Stimulated activated CD4-positive, alpha-beta T cell treated with anti-CD3 and anti-CD28 coated beads, Interleukin-1b, Interleukin-23, amount 100 ng/mL, for 4 hours (primary cell): ENCODE data around the gene ABLIM1.

Experiments
- DNase-seq, 2 donors: peaks; one replicate each; pipeline ENCODE4 v3.0.0-alpha.2; 2020; ENCODE audit warnings: low read depth in 2 of 2

ABLIM1 gene

DNA sequence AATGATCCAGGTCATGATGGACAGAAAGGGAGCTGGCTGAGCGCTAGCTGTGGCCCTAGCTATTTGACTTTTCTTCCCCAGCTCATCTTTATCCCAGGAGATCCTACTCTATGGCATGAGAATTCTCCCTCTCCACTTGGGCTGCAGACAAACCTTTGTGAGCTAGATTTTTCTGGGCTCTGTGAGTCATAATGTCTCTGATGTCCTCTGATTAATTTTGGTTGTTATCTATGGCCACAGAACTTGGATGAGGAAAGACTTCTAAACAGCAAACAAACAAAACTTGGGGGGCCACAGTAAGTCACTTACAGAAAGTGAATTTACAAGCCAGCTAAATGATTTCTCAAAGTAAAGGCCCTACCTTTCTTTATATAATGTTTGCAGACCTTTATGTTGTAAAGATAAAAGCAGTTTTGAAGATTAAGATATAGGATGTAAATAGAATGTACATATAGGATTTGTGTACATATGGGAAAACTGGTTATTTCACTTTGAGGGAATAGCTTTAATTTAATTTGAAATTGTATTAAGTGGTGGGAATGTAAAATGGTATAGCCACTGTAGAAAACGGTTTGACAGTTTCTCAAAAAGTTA, 10.4 kb downstream of the ABLIM1 start:
- DNase-seq: no peak

DNA sequence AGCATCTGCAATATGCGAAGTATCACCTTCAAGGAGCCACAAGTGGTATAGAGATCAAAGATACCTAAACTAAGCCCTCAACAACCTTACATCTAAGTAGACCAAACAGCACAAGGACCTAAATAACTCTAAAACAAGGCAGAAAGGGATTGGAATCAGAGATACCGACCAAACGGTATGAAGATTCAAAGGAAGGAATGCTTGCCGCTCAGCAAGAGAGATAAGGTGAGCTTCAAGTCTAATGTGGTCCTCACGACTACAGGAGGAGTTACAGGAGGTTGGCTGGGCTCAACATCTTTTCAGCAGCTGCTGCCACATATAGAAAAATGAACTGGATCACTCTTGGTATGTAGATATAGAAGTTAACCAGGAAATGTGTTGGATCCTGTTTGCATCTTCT, 11.6 kb downstream of the ABLIM1 start:
- no peak for DNase-seq

DNA sequence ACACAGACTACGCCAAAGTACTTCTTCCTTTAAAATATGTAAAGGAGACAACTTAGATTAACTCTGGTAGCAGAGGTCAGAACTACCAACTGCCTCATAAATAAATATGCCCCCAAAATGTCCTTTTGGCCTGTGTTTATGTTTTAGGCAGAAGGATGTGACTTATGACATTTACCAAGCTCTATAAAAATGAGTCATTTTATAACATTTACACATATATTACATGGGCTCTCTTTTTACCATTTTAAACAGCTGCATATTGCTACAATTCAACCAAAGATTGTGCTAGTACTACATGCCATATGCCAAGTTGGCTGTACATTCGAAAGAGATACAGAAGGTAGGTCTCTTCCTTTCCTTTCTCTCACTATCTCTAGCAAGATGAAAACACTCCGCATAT, 12.4 kb downstream of the ABLIM1 start:
- DNase-seq: no peak

DNA sequence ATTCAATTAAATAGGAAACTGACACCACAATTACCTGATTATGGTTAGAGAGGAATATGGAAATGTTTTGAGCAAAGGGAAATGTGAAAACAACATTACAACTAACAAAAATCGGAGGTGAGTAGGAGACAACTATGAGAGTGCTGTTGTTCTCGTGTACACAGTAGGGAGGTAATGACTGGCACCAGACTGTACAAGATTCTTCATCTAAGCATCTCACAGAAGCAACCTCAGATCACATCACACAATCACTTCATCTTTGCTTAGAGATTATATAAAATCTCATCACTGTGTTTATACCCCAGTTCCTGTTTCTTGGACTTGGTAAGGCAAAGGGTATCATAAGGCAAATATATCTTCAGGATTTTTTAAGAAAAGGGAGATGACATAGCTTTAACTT, 14.9 kb downstream of the ABLIM1 start:
- no peak for DNase-seq

DNA sequence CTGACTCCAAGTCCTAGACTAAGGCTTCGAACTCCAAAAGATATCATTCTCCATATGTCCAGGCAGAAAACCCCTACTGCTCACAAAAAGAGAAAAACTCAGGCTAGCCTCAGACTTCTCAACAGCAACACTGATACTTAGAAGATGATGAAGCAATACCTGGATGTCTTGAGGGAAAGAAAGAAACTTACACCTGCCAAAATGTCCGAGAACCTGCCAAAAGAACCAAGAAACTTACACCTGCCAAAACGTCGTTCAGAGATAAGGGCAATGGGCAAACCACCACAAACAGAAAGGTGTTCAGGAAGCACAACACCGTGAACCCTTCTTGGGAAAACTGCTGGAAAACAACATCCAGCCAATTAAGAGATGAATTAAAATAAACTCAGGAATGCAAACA, 15.3 kb downstream of the ABLIM1 start:
- DNase-seq: no peak

DNA sequence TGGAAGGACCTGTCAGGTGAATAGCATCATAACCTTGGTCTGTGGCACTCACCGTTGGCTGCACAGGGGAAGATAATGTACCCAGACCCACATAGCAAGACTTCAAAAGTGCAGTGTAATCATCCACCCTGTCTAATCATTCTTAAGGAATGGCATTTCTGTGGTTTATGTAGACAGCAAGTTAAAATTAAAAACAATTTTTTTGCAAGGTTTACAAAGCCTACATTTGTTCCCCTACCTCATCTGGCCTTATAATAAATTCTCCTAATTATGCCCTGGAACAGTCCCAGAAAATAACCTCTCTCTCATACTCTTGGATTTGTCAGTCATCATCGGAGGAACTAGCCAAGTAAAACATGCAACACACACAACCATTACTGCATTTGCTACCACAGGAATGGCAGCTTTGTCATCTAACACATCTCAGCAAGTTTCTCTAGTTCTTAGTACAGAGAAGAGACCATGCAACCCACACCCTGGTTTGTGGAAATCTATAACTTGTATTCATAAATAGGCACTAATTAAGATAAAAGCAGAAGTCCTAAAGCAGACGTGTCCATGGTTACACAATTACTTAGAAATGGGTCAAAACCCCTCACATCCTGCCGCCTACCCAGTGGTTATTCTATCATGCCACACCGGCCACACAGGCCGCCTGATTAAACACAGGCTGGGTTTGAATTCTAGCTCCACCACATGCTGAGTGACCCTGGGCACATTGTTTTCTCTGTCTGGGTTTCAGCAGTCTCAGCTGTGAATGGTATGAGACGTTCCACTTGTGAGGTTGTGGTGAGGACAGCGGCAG, 19.1 kb downstream of the ABLIM1 start:
- no peak for DNase-seq

DNA sequence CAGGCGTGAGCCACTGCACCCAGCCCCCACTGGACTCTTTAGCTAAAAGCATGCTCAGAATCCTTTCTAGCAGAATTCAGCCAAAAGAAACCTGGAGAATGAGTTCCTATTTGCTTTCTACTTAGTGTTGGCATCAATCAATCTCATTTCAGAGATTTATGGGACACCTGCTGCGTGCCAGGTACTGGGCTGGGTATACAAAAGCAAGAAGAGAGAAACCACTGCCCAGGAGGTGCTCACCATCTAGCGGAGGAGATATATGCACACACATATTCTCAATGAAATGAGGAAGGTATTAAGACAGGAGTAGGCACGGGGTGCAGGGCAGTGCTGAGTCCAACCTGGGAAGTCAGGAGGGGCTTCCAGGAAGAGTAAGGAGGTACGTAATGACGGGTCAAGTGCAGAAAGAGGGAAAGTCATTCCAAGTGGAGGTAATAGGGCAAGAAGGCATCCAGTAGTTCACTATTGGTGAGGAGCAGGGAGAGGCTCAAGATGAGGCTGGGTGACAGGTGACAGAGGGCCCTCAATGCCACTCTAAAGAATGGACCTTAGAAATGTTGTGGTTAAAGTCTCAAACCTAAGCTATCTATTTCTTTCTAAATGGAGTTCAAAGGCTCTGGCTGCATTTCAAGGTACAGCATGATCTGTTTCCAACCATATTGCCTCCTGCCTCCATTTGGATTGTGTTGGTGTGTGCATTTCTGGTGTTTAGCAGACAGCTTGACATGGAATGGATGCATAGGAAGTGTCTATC, 22.1 kb downstream of the ABLIM1 start:
- no peak for DNase-seq

DNA sequence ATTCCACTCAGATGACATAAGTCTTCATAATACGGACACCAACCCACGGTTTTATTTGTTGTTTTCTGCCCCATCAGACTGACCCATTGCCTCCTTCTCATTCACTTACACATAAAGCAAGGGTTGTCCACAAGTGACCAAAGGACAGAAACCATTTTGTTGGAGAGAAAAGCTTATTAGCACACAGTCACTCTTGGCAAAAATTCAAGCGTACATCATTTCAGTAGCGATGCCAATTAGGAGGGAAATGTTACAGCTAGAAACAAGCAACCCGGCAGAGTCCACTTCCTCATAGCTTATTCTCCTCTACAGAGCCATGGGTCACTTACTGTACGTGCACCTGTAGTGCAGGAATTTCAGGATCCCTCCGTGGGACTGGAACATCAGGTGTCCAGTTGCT, 23.0 kb downstream of the ABLIM1 start:
- DNase-seq: no peak

DNA sequence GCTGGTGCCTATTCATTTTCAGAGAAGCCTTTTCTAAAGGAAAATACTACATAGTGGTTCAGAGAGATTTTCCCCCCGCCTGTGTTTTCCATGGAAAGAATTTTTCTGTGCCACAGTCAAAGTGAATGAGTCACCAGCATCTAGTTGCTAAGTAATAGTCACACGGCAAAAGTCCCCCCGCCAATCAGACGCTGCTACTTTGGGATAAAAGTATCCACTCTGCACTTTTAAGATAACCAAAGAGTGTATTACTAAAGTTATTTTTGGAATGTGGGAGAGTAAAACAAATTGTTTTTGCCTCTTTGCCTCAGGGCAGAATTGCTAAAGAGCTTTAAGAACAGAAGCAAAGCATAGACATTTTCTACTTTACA, 23.5 kb downstream of the ABLIM1 start:
- DNase-seq: no peak

DNA sequence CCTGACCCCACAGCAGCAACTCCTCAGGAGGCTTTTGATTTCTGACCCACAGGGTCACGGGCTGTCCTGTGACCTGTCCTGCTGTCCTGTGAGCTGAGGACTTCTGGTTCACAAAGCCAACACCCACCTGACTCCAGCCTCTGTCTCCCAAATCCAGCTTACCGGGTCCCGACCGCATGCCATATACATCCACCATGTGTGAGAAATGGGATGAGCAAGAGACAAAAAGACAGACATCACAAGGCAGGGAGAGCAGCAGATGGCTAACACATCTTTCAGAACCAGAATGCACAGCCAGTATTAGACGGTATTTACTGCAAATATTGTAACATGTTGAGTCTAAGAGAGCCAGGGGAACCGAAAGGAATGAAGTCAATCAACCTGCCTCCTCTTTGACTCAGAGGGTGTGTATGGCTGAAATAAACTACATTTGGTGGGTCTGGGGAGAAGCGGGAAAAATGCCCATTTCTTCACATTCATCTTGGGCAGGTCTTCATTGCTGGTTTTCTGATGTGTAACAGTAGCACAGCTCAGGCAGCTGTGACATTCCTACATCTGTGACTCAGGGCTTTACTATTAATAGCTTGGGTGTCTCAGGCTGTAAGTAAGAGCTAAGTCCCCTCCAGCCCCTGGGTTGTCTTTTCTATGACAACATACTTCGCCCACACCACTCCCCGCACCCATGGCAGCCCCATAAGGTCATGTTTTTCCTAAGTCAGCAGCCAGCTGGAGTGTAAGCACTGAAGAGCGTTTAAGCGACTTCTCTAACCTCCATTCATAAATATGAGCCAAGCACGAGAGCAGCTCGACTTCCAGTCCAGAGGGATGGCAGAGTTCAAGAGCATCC, 25.0 kb downstream of the ABLIM1 start:
- DNase-seq: no peak

DNA sequence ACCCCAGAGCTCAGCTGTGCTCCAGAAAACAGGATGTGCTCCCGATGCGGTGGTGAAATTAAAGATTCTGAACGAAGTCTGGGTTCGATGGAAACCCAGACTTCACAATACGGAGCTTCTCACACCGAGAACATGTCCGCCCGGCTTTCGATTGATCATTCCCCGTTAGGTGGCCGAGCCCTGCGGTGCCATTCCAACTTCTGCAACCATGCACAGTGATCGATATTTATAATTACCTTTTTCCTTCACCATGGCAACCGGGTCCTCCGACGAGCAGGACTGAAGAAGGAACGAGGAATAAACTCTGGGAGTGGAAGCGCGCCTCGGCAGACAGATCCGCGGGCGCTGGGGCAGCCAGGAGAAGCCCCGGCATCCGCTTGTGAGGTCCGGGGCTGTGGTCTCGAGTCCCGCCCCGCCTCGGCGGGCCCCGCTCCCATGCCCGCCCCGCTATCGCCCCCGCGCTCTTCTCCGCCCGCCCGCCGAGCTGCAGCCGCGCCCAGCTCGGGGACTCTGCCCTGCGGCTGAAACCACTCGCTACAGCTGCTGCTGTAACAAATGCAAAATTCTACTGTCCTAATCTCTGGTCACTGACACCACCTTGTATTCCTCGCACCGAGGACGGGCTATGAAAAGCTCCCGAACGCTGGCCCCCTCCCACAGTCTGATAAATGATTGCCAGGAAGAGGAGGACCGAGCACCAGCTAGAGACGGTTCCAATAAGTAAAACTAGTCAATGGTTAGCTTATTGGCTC, 26.2 kb downstream of the ABLIM1 start:
- DNase-seq: peak; percentile 6 to 13

DNA sequence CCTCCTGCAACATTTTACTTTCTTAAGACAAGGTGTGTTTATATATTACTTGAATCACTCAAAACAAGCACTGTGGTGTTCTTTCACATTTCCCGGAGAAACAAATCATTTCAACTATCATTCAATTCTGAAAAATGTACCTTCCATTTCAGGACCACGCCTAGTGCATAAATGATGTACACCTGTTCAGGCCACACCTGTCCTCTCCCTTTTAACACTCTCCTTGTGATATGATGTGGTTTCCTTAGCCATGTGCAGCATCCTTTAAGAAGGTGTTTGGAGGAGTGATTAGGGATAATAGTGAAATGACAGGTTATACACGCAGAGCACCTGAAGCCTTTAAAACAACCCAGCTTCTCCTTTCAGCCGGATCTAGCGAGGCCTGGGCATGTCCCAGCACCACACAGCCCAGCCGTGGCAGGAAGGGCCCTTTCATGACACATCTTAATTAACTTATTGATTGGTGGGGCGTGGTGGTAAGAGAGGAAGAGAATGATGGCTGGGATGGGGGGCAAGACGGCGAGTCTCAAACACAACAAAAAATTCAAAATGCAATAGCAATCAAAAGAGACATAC, 26.9 kb downstream of the ABLIM1 start:
- DNase-seq: no peak

DNA sequence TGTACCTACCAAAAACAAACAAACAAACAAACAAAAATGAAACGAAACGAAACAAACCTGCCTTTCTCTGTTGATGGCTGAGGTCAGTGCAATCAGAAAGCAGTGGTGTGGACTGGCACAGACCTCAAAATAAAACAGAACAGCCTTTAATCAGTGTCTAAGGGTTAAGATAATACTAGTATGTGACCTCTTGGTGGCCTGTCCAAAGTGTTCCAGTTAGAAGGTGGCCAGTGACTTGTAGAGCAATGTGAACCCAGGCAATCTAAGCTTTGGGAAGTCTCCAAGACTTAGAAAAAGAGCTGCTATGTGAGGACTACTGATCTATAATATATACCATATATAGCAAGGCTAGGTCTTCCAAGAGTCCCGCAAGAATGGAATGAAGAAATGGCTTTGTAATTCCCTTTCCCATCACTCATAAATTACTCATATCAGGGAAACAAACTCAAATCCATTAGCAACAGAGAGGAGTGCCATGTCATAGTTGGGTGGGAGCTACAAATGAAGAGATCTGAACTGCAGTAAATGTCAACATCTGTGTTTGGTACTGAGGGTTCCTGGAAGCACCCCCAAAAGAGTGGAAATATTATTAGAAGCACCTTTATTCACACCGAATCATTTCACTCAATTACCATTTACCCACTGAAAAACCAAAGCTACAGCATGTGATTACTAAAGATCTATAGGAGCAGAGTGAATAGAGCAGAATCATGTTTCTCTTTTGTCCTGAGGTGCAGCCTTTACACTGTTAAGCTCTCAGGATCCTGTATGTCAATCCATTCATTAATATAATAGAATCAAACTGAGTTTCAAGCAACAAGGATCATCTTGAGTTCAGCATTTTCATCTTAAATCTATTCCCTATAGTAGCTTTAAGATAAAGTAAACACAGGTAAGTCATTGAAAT, 28.0 kb downstream of the ABLIM1 start:
- DNase-seq: no peak

DNA sequence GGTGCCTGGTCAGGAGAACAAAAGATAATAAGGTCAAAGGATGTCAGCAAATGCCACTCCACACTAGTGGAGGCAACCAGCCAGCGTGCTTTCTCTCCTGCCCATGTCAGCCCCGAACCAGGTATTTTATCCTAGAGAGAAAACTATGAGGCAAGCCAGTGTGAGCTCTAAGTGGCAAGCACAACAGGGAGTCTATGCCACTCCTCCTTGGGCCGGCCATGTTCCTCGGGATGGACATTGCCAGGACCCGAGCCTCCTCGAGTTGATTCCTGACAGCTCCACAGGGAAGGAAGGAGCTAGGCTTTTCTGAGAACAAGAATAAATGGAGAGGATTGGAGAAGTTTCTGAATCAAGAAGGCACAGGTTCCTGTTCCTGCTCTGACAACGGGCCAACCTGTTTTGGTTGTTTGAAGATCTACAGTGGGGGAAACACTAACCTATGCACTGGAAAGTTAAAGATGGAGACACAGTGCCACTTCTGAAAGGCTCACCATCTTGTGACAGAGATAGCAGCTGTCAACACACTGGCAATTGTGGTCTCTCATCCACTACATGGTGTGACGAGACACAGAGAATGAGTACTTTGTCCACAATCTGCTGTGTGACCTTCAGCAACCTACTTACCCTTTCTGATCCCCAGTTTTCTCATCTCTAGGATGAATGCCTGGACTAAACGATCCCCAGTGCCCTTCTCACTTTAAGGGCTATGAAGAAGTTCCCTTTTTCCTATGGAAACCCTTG, 28.8 kb downstream of the ABLIM1 start:
- DNase-seq: no peak

DNA sequence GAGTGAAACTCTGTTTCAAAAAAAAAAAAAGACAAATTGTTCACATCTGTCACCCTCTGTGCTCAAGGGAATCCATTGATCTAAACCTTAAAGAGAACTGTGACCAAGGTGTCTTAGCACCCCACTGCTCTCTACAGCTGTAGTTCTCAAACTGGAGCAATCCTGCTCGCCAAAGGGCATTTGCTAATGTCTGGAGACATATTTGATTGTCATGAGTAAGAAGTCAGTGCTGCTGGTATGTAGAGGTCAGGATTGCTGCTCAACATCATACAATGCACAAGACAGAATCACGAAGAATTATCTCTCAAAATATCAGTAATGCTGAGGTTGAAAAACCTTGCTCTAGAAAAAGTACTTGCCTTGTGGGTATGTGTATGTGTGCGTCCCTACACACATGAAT, 30.0 kb downstream of the ABLIM1 start:
- DNase-seq: no peak

DNA sequence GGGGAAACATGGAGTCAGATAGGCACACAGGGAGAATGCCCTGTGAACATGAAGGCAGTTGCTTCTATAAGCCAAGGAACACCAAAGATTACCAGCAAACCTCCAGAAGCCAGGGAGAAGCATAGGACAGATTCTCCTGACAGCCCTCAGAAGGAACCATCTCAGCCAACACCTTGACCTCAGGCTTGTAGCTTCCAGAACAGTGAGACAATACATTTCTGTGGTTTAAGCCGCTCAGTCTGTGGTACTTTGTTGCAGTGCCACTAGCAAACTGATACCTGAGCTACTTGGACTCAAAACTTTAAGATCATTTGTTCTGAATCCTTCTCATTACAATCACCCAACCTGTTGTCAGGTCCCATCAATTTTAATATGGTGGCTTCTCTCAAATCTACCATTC, 31.2 kb downstream of the ABLIM1 start:
- DNase-seq: no peak

DNA sequence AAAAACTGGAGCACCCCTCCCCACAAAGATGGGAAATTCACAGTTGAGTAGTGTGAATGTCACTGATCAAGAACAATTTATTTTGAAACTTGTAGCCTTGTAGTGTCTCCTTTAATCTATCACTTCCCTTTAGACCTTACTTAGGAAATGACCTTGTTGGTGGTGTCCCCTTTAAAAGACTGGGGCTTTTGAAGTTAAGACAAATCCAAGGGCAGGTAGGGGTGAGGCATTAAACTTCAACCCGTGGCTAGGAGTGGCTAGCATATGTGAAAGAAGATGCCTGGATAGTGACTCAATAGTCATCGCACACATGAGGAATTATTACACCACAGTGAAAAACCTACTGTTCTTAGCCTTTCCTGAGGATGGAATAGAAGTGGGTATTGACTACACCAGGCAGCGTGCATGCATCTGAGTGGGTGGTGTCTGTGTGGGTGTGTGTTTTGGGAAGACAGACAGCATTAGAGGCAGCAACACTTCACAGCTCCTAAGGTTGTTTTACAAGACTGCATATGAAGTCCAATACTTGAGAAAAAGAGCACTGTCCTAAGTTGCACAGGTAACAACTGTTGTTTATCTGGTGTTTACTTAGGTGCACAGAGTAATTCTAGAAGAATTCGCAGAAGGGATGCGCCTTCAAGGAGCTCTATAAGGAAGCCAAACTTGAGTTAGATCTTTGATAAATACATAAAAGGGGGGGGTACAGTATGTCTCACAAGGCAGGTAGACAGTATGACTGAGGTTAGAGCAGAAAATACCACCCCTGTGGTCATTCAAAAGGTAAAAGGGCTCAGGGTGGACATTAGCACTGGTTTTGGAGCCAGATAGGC, 32.9 kb downstream of the ABLIM1 start:
- DNase-seq: no peak

DNA sequence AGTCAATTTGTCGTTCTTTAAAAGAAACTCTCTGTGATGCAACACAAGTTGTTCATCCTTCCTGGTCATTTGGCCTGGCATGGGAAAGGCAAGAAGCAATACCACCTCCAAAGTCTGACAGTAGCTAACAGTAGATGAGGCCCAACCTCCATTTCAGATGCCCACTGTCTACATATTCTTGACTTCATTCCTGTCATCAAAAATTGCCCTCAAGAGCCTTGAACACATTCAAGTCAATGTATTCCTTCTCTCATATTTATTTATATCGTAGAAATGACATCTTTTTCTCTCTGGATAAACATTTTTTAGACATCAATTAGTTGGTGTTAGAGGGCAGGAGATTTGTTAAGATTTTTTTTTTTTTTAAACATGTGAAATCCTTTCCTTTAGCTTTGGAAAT, 33.7 kb downstream of the ABLIM1 start:
- no peak for DNase-seq
